ENCODE data around the gene NKD1. TPM values are rescaled to one million over a fixed set of nuclear protein-coding genes. Genes with fewer than 3 reads are reported as not detected.

The NKD1 gene
- total RNA-seq, 6 experiments from 2014 or later: 0.69 to 2.6 (median 2.1) TPM

DNA sequence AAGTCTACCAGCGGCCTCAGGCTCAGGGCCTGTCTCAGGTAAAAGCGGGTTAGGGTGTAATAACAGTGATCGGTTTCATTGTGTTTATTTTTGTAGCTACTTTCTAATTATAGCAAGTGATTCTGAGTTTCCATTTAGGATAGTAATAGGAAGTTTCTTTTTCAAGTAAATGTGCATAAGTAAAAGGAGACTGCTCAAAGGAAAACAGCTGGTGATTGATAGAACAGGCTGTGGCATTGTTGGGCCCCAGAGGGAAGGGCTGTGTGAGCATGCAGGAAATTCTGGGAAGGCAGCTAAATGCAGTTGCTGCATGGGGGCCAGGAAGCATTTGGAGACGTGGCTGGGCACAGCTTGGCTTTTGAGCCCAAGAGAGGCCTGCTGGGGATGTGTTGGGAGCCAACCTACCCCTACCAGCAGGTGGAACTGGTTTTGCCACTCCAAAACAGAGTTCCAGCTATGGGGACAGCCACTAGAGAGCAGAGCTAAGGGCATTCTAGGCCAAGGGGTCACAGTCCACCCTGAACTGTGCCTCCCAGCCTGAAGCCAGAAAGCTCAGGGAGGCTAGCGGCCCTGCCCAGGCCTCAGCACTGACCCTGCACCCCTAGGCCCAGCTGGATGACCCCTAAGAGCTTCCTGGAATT lies 120.3 kb downstream of the NKD1 start:
- peaks cover 0 to 3% (median 0%) of the 10 kb centered on the region in 4 donors for H3K9me3 ChIP-seq
- TF ChIP-seq POLR2A (IDR thresholded peaks at IDR 0.05): no peak
- TF ChIP-seq CTCF (IDR thresholded peaks at IDR 0.05): peak; percentile 37 to 46 (median 46)
- H3K27ac ChIP-seq: peak overlapping the region in 1 of 3 donors; percentile 30
- DNase-seq (peak in 2 of 3 donors; percentile 64 to 78), ATAC-seq (peak; percentile 78 to 89 (median 86))
- no peaks in the 10 kb centered on the region for H3K27me3 ChIP-seq
- WGBS (ENCODE audit: insufficient coverage, low coverage, low lambda C conversion rate, missing lambda C conversion rate): 76% methylated on average over 3 of the region's 5 CpGs
- H3K36me3 ChIP-seq: no peaks in the 10 kb centered on the region
- peaks cover 0 to 15% (median 6%) of the 10 kb centered on the region in 4 donors for H3K4me1 ChIP-seq
- intact Hi-C loops (cut with DNase I): loop anchor here in 1 of 2 donors (5.0 kb wide), 1 partner anchor 139 kb away; no protein-coding TSS in a partner anchor
- no peak overlapping the region for H3K4me3 ChIP-seq

- intact Hi-C loops (cut with DNase I): loop anchor here (5.0 to 10.0 kb wide), 2 partner anchors 135 to 138 kb away; no protein-coding TSS in a partner anchor
- H3K36me3 ChIP-seq: no peaks in the 10 kb centered on the region
- H3K4me3 ChIP-seq: no peak overlapping the region
- ATAC-seq (no peak), DNase-seq (no peak)
- peaks cover 0 to 5% (median 0%) of the 10 kb centered on the region in 4 donors for H3K9me3 ChIP-seq
- H3K4me1 ChIP-seq: peaks cover 0 to 15% (median 6%) of the 10 kb centered on the region in 4 donors
- H3K27me3 ChIP-seq: no peaks in the 10 kb centered on the region
- TF ChIP-seq CTCF (IDR thresholded peaks at IDR 0.05) (no peak), POLR2A (IDR thresholded peaks at IDR 0.05) (no peak)
- no CpG with 5 or more reads among the region's 4 CpGs for WGBS (ENCODE audit: insufficient coverage, low coverage, low lambda C conversion rate, missing lambda C conversion rate)
- H3K27ac ChIP-seq: no peak overlapping the region
Measured at GRCh38 chr16:50669741-50670140, 121.5 kb downstream of the NKD1 start.

DNA sequence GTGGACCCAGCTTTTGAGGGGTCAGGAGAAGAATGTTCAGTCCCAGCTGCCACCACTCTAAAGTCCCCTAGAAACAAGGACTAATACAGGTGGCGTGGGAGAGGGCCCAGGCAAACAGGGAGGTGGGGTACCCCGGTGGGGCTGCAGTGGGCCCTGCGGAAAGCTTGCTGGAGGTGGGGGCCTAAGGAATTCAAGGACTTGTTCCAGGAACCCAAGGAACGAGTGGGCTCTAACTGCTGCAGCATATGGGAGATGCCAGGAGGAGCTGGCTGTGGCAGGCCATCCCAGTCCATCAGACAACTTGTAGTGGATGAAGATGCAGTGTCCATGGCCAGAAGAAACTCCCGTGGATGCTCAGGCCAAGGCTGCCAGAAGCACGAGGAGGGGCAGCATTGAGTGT lies 122.3 kb downstream of the NKD1 start:
- no peaks in the 10 kb centered on the region for H3K36me3 ChIP-seq
- peaks cover 0 to 5% (median 0%) of the 10 kb centered on the region in 4 donors for H3K9me3 ChIP-seq
- peaks cover 0 to 12% (median 5%) of the 10 kb centered on the region in 4 donors for H3K4me1 ChIP-seq
- TF ChIP-seq CTCF (IDR thresholded peaks at IDR 0.05) (no peak), POLR2A (IDR thresholded peaks at IDR 0.05) (no peak)
- intact Hi-C loops (cut with DNase I): loop anchor here in 1 of 2 donors (10.0 kb wide), 1 partner anchor 134 kb away; no protein-coding TSS in a partner anchor
- ATAC-seq: no peak
- H3K27ac ChIP-seq: no peak overlapping the region
- H3K27me3 ChIP-seq: no peaks in the 10 kb centered on the region
- no peak for DNase-seq
- WGBS (ENCODE audit: insufficient coverage, low coverage, low lambda C conversion rate, missing lambda C conversion rate): 97% methylated on average over 4 of the region's 6 CpGs
- H3K4me3 ChIP-seq: no peak overlapping the region

DNA sequence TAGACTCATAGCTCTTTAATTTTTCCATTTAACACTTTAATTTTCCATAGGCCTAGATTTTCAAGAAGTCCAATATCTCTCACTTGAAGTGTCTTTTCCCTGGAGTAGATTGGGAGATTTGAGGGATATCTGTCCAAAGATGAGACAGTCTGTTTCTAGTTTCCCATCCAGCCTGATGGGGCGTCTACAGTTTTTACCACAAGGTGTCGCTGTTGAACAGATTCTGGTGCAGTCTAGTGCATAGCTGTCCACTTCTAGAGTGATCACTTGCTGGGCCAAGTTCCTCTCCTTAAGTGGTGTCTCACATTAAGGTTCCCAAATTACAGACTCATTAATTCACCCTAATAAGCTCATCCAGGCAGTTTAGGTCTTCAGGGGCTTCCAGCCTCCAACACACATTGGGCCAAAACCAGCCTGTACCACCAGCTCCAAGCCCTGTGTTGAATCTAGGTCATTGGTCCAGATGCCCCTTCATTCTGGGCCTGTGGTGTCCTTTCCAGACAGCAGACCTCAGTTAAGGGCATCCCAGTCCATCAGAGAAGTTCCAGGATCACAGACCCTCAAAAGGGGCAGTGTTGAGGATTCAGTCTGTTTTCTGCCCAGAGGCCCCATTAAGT lies 123.6 kb downstream of the NKD1 start:
- peak in 1 of 4 donors; percentile 18 for ATAC-seq
- peaks cover 0 to 5% (median 0%) of the 10 kb centered on the region in 4 donors for H3K9me3 ChIP-seq
- peak; percentile 36 to 48 (median 38) for TF ChIP-seq CTCF (IDR thresholded peaks at IDR 0.05)
- no peak for TF ChIP-seq POLR2A (IDR thresholded peaks at IDR 0.05)
- WGBS (ENCODE audit: insufficient coverage, low coverage, low lambda C conversion rate, missing lambda C conversion rate): 62% methylated on average over 2 of the region's 2 CpGs
- peaks cover 0 to 12% (median 5%) of the 10 kb centered on the region in 4 donors for H3K4me1 ChIP-seq
- intact Hi-C loops (cut with DNase I): loop anchor here in 1 of 2 donors (10.0 kb wide), 1 partner anchor 133 kb away; no protein-coding TSS in a partner anchor
- no peaks in the 10 kb centered on the region for H3K36me3 ChIP-seq
- DNase-seq: no peak
- no peak overlapping the region for H3K27ac ChIP-seq
- no peaks in the 10 kb centered on the region for H3K27me3 ChIP-seq
- H3K4me3 ChIP-seq: no peak overlapping the region
